H9 (cell line): ENCODE measurements around the gene H2BK1. TPM values are rescaled to one million over a fixed set of nuclear protein-coding genes. Genes with fewer than 3 reads are reported as not detected.

Source experiments
- DNase-seq: peaks from one replicate; pipeline ENCODE4 v3.0.0-alpha.2; 2017
- H2AFZ ChIP-seq: one replicate; pipeline ENCODE4 v1.6.1; 2013; ENCODE audit warnings: mild to moderate bottlenecking, low read length, control low read depth, moderate library complexity
- H2AK5ac ChIP-seq: 2 replicates; pipeline ENCODE4 v1.6.1; 2013; ENCODE audit warnings: low read length, control low read depth, mixed read lengths; ENCODE audit not compliant: insufficient read length
- H2BK120ac ChIP-seq: one replicate; pipeline ENCODE4 v1.6.1; 2013; ENCODE audit warnings: low read depth, mild to moderate bottlenecking, low read length, control low read depth, inconsistent platforms; ENCODE audit not compliant: poor library complexity, severe bottlenecking
- H2BK12ac ChIP-seq: 2 replicates; pipeline ENCODE4 v1.6.1; 2013; ENCODE audit warnings: low read length, control low read depth, mixed read lengths, low read depth; ENCODE audit not compliant: insufficient read length
- H2BK15ac ChIP-seq: 2 replicates; pipeline ENCODE4 v1.6.1; 2013; ENCODE audit warnings: low read depth, low read length, control low read depth
- H2BK20ac ChIP-seq: one replicate; pipeline ENCODE4 v1.6.1; 2013; ENCODE audit warnings: low read depth, mild to moderate bottlenecking, low read length, control low read depth, inconsistent platforms; ENCODE audit not compliant: poor library complexity, severe bottlenecking
- H2BK5ac ChIP-seq: 2 replicates; pipeline ENCODE4 v1.6.1; 2013; ENCODE audit warnings: low read length, control low read depth, mixed read lengths; ENCODE audit not compliant: insufficient read length
- H3K14ac ChIP-seq: 2 replicates; pipeline ENCODE4 v1.6.1; 2013; ENCODE audit warnings: low read length, control low read depth; ENCODE audit not compliant: insufficient read depth
- H3K18ac ChIP-seq: 2 replicates; pipeline ENCODE4 v1.6.1; 2013; ENCODE audit warnings: low read depth, mild to moderate bottlenecking, mixed read lengths, low read length, control low read depth; ENCODE audit not compliant: insufficient read length
- H3K23ac ChIP-seq: 2 replicates; pipeline ENCODE4 v1.6.1; 2013; ENCODE audit warnings: low read length, control low read depth, mixed read lengths, low read depth; ENCODE audit not compliant: insufficient read length
- H3K23me2 ChIP-seq: 2 replicates; pipeline ENCODE4 v1.6.1; 2013; ENCODE audit warnings: low read depth, mild to moderate bottlenecking, mixed read lengths, low read length, control low read depth; ENCODE audit not compliant: insufficient read length, poor library complexity, severe bottlenecking
- H3K27ac ChIP-seq: 2 replicates; pipeline ENCODE4 v1.5.1; 2013; ENCODE audit warnings: low read length, control low read depth, mixed read lengths, low read depth; ENCODE audit not compliant: insufficient read length
- H3K27me3 ChIP-seq: 2 replicates; pipeline ENCODE4 v1.6.1; 2013; ENCODE audit warnings: low read length, control low read depth, inconsistent platforms; ENCODE audit not compliant: insufficient read depth
- H3K4ac ChIP-seq: 2 replicates; pipeline ENCODE4 v1.6.1; 2013; ENCODE audit warnings: low read depth, mild to moderate bottlenecking, control low read depth, inconsistent platforms, low read length, moderate library complexity
- H3K4me1 ChIP-seq: 2 replicates; pipeline ENCODE4 v1.6.1; 2013; ENCODE audit warnings: low read length, control low read depth, inconsistent platforms; ENCODE audit not compliant: insufficient read depth
- H3K4me2 ChIP-seq: 2 replicates; pipeline ENCODE4 v1.6.1; 2013; ENCODE audit warnings: low read length, control low read depth, mixed read lengths; ENCODE audit not compliant: insufficient read length, insufficient read depth
- H3K56ac ChIP-seq: 2 replicates; pipeline ENCODE4 v1.6.1; 2013; ENCODE audit warnings: low read depth, mild to moderate bottlenecking, mixed read lengths, low read length, control low read depth; ENCODE audit not compliant: insufficient read length
- H3K79me1 ChIP-seq: 2 replicates; pipeline ENCODE4 v1.6.1; 2013; ENCODE audit warnings: low read depth, mild to moderate bottlenecking, moderate library complexity, low read length, control low read depth, inconsistent platforms; ENCODE audit not compliant: insufficient read depth, poor library complexity, severe bottlenecking
- H3K79me2 ChIP-seq: 2 replicates; pipeline ENCODE4 v1.6.1; 2013; ENCODE audit warnings: low read length, control low read depth, inconsistent platforms; ENCODE audit not compliant: insufficient read depth
- H3K9ac ChIP-seq: 2 replicates; pipeline ENCODE4 v1.6.1; 2013; ENCODE audit warnings: low read length, control low read depth, mixed read lengths; ENCODE audit not compliant: insufficient read length; ENCODE audit errors: extremely low read depth
- H3K9me3 ChIP-seq: one replicate; pipeline ENCODE4 v1.6.1; 2013; ENCODE audit warnings: low read depth, low read length, inconsistent platforms; ENCODE audit not compliant: control insufficient read depth
- H3T11ph ChIP-seq: one replicate; pipeline ENCODE4 v1.6.1; 2013; ENCODE audit warnings: mild to moderate bottlenecking, low read length, control low read depth, inconsistent platforms
- H4K20me1 ChIP-seq: one replicate; pipeline ENCODE4 v1.6.1; 2013; ENCODE audit not compliant: control insufficient read depth, insufficient read length, insufficient read depth
- H4K5ac ChIP-seq: 2 replicates; pipeline ENCODE4 v1.6.1; 2013; ENCODE audit warnings: low read depth, mild to moderate bottlenecking, mixed read lengths, low read length, control low read depth; ENCODE audit not compliant: insufficient read length
- H4K8ac ChIP-seq: replicated peaks from 2 replicates; pipeline ENCODE4 v1.6.1; 2013; ENCODE audit warnings: low read length, control low read depth, mixed read lengths, low read depth; ENCODE audit not compliant: insufficient read length
- H4K91ac ChIP-seq: 2 replicates; pipeline ENCODE4 v1.6.1; 2013; ENCODE audit warnings: low read depth, mild to moderate bottlenecking, moderate library complexity, mixed read lengths, low read length, control low read depth; ENCODE audit not compliant: insufficient read length
- H3K27ac Mint-ChIP-seq, 3 experiments: 2 replicates in 2 of 3; 3 replicates in 1 of 3; pipeline ENCODE4 v1.8.0; 2020 to 2021; ENCODE audit warnings: mixed read lengths in 3 of 3, mild to moderate bottlenecking in 1 of 3, moderate library complexity in 1 of 3
- H3K27me3 Mint-ChIP-seq: 2 replicates; pipeline ENCODE4 v1.8.0; 2021; ENCODE audit warnings: low read depth, mild to moderate bottlenecking, moderate library complexity, mixed read lengths
- H3K36me3 Mint-ChIP-seq, 3 experiments: 2 replicates in 2 of 3; 3 replicates in 1 of 3; pipeline ENCODE4 v1.8.0; 2020 to 2021; ENCODE audit warnings: low read depth in 3 of 3, mixed read lengths in 3 of 3; ENCODE audit not compliant: insufficient read depth in 1 of 3
- H3K4me1 Mint-ChIP-seq, 2 experiments: 2 replicates each; pipeline ENCODE4 v1.8.0; 2020; ENCODE audit warnings: mixed read lengths in 2 of 2
- H3K4me3 Mint-ChIP-seq, 2 experiments: 2 replicates in 1 of 2; 3 replicates in 1 of 2; pipeline ENCODE4 v1.8.0; 2020 to 2021; ENCODE audit warnings: mild to moderate bottlenecking in 2 of 2, mixed read lengths in 2 of 2, moderate library complexity in 1 of 2
- H3K9me3 Mint-ChIP-seq, 2 experiments: 2 replicates in 1 of 2; 3 replicates in 1 of 2; pipeline ENCODE4 v1.8.0; 2020; ENCODE audit warnings: mild to moderate bottlenecking in 2 of 2, mixed read lengths in 2 of 2, moderate library complexity in 1 of 2
- CTCF ChIP-seq: fragments of 200-600 bp; sonication (generic); conservative IDR thresholded peaks from 3 replicates; pipeline ENCODE4 v1.8.0; 2021; ENCODE audit warnings: antibody characterized with exemption, mild to moderate bottlenecking
- WGBS: extraction: QIAGEN DNeasy Blood & Tissue Kit; methylation state at CpG from one replicate; pipeline ENCODE4 v1.1.7; 2013; ENCODE audit warnings: missing lambda C conversion rate, low lambda C conversion rate, mixed read lengths; ENCODE audit not compliant: insufficient read length; ENCODE audit errors: extremely low coverage; 5-methylcytosine and 5-hydroxymethylcytosine counted together
- total RNA-seq: library from RNA; stranded (reverse); gene quantifications from 2 replicates; pipeline ENCODE4 v1.2.1, GENCODE V29; 2021

Gene H2BK1
- total RNA-seq, 1 experiment from 2014 or later: not detected

GRCh38 chr7:151240536-151240935 lies 30.2 kb upstream of the H2BK1 start:
- no peak overlapping the region for H4K5ac ChIP-seq
- H3K4me2 ChIP-seq: no peak overlapping the region
- H4K91ac ChIP-seq: no peak overlapping the region
- no peak overlapping the region for H2BK120ac ChIP-seq
- no peak overlapping the region for H2BK5ac ChIP-seq
- H2AK5ac ChIP-seq: no peak overlapping the region
- no peak overlapping the region for H2BK15ac ChIP-seq
- H3K9ac ChIP-seq: no peak overlapping the region
- H3K23me2 ChIP-seq: no peaks in the 10 kb centered on the region
- no peak overlapping the region for H3K23ac ChIP-seq
- H3K4ac ChIP-seq: no peak overlapping the region
- H3K27ac ChIP-seq: no peak overlapping the region
- DNase-seq: no peak
- H4K20me1 ChIP-seq: no peaks in the 10 kb centered on the region
- no peak overlapping the region for H2AFZ ChIP-seq
- WGBS: no CpG with 5 or more reads among the region's 4 CpGs
- H3K18ac ChIP-seq: no peak overlapping the region
- Mint-ChIP-seq H3K36me3 (peaks cover 2 to 20% (median 12%) of the 10 kb centered on the region in 3 experiments; a peak in 6 of 7 replicates), H3K4me1 (peaks cover 21 to 24% of the 10 kb centered on the region in 2 experiments), H3K9me3 (no peaks in the 10 kb centered on the region), H3K4me3 (no peak overlapping the region), H3K27ac (peak overlapping the region in 1 of 3 experiments; percentile 42; a peak in 1 of 7 replicates), H3K27me3 (peaks cover 20% of the 10 kb centered on the region)
- H3K9me3 ChIP-seq: no peaks in the 10 kb centered on the region
- H3K79me2 ChIP-seq: no peaks in the 10 kb centered on the region
- no peak for TF ChIP-seq CTCF
- H3K79me1 ChIP-seq: no peaks in the 10 kb centered on the region
- no peak overlapping the region for H2BK12ac ChIP-seq
- no peak overlapping the region for H2BK20ac ChIP-seq
- no peak overlapping the region for H3K14ac ChIP-seq
- no peak overlapping the region for H3T11ph ChIP-seq
- H3K27me3 ChIP-seq: no peaks in the 10 kb centered on the region
- no peak overlapping the region for H4K8ac ChIP-seq
- H3K56ac ChIP-seq: no peak overlapping the region
- no peaks in the 10 kb centered on the region for H3K4me1 ChIP-seq
